ENCODE results near the gene EIF4EBP2. TPM values are rescaled to one million over a fixed set of nuclear protein-coding genes. Genes with fewer than 3 reads are reported as not detected.

Gene EIF4EBP2
- total RNA-seq, 1 donor from 2014 or later: 71.4 TPM

- Mint-ChIP-seq H3K27ac (no peak overlapping the region), H3K36me3 (no peaks in the 10 kb centered on the region), H3K9me3 (no peaks in the 10 kb centered on the region), H3K27me3 (ENCODE audit: low read depth) (no peaks in the 10 kb centered on the region), H3K4me3 (no peak overlapping the region), H3K4me1 (peaks cover 4% of the 10 kb centered on the region)
- no peak for DNase-seq (ENCODE audit: low spot score in 2 of 2, unreplicated experiment in 2 of 2)
- no peak for TF ChIP-seq CTCF (IDR thresholded peaks at IDR 0.05; ENCODE audit: unreplicated experiment)
Observed at GRCh38 chr10:70359017-70359550, 44.9 kb upstream of the EIF4EBP2 start.

GRCh38 chr10:70360215-70360614 lies 43.7 kb upstream of the EIF4EBP2 start:
- no peak for DNase-seq (ENCODE audit: low spot score in 2 of 2, unreplicated experiment in 2 of 2)
- Mint-ChIP-seq H3K4me3 (no peak overlapping the region), H3K27ac (no peak overlapping the region), H3K27me3 (ENCODE audit: low read depth) (no peaks in the 10 kb centered on the region), H3K36me3 (no peaks in the 10 kb centered on the region), H3K4me1 (peaks cover 11% of the 10 kb centered on the region), H3K9me3 (no peaks in the 10 kb centered on the region)
- TF ChIP-seq CTCF (IDR thresholded peaks at IDR 0.05; ENCODE audit: unreplicated experiment): no peak

GRCh38 chr10:70362328-70362727 lies 41.6 kb upstream of the EIF4EBP2 start:
- TF ChIP-seq CTCF (IDR thresholded peaks at IDR 0.05; ENCODE audit: unreplicated experiment): no peak
- DNase-seq (ENCODE audit: low spot score in 2 of 2, unreplicated experiment in 2 of 2): no peak
- peaks cover 9% of the 10 kb centered on the region for H3K4me1 Mint-ChIP-seq
- H3K27ac Mint-ChIP-seq: no peak overlapping the region
- H3K4me3 Mint-ChIP-seq: no peak overlapping the region
- no peaks in the 10 kb centered on the region for H3K36me3 Mint-ChIP-seq
- H3K9me3 Mint-ChIP-seq: no peaks in the 10 kb centered on the region
- no peaks in the 10 kb centered on the region for H3K27me3 Mint-ChIP-seq (ENCODE audit: low read depth)

GRCh38 chr10:70363292-70363691 lies 40.7 kb upstream of the EIF4EBP2 start:
- Mint-ChIP-seq H3K4me3 (no peak overlapping the region), H3K27ac (no peak overlapping the region), H3K9me3 (no peaks in the 10 kb centered on the region), H3K27me3 (ENCODE audit: low read depth) (no peaks in the 10 kb centered on the region), H3K36me3 (no peaks in the 10 kb centered on the region), H3K4me1 (peaks cover 9% of the 10 kb centered on the region)
- TF ChIP-seq CTCF (IDR thresholded peaks at IDR 0.05; ENCODE audit: unreplicated experiment): no peak
- DNase-seq (ENCODE audit: low spot score in 2 of 2, unreplicated experiment in 2 of 2): no peak

- Mint-ChIP-seq H3K36me3 (no peaks in the 10 kb centered on the region), H3K27ac (peak overlapping the region; percentile 39), H3K4me3 (peak overlapping the region; percentile 9), H3K27me3 (ENCODE audit: low read depth) (no peaks in the 10 kb centered on the region), H3K4me1 (peaks cover 9% of the 10 kb centered on the region), H3K9me3 (no peaks in the 10 kb centered on the region)
- TF ChIP-seq CTCF (IDR thresholded peaks at IDR 0.05; ENCODE audit: unreplicated experiment): peak; percentile 80
- peak; percentile 82 to 90 for DNase-seq (ENCODE audit: low spot score in 2 of 2, unreplicated experiment in 2 of 2)
Observed at GRCh38 chr10:70363971-70364771, 39.8 kb upstream of the EIF4EBP2 start.

Measured in mesothelial cell of epicardium (in vitro differentiated cells).